WTC11 (cell line): ENCODE measurements around the gene TIAM2. TPM values are rescaled to one million over a fixed set of nuclear protein-coding genes. Genes with fewer than 3 reads are reported as not detected.

ENCODE experiments used
- ATAC-seq: fragments of 200-7000 bp; cut with Tn5 transposase; 2 replicates; pipeline ENCODE4 v1.10.0; 2021; ENCODE audit warnings: mild to moderate bottlenecking, moderate library complexity
- CTCF ChIA-PET: fragments of 300-600 bp; sonication (Branson Sonifier 250); formaldehyde crosslinking; loops from one replicate; lab custom pipeline; 2021; ENCODE audit warnings: antibody characterized with exemption; lab: Charles Lee
- POLR2A ChIA-PET: fragments of 350-600 bp; sonication (Branson Sonifier 250); formaldehyde crosslinking; loops from one replicate; lab custom pipeline; 2021; ENCODE audit warnings: antibody characterized with exemption; lab: Charles Lee
- DNase-seq: peaks from one replicate; pipeline ENCODE4 v3.0.0; 2021; ENCODE audit warnings: low spot score
- H3K27ac Mint-ChIP-seq: 2 replicates; pipeline ENCODE4 v1.8.0; 2021; ENCODE audit warnings: mixed read lengths
- H3K27me3 Mint-ChIP-seq: 2 replicates; pipeline ENCODE4 v1.8.0; 2021; ENCODE audit warnings: low read depth, mild to moderate bottlenecking, moderate library complexity, mixed read lengths
- H3K36me3 Mint-ChIP-seq: 2 replicates; pipeline ENCODE4 v1.8.0; 2021; ENCODE audit warnings: mixed read lengths
- H3K4me1 Mint-ChIP-seq: 2 replicates; pipeline ENCODE4 v1.8.0; 2022; ENCODE audit warnings: mixed read lengths
- H3K4me3 Mint-ChIP-seq: 2 replicates; pipeline ENCODE4 v1.8.0; 2021; ENCODE audit warnings: mild to moderate bottlenecking, moderate library complexity, mixed read lengths
- H3K9me3 Mint-ChIP-seq: 2 replicates; pipeline ENCODE4 v1.8.0; 2021; ENCODE audit warnings: mixed read lengths
- CBFB ChIP-seq: sonication (generic); formaldehyde crosslinking; IDR thresholded peaks from 2 replicates; pipeline ENCODE4 v1.8.1; 2022; ENCODE audit warnings: mild to moderate bottlenecking, low read depth, missing genetic modification reagents
- CREB1 ChIP-seq: sonication (generic); formaldehyde crosslinking; IDR thresholded peaks from 2 replicates; pipeline ENCODE4 v1.8.0; 2023; ENCODE audit warnings: mild to moderate bottlenecking, missing genetic modification reagents
- GTF2I ChIP-seq: fragments of 250-450 bp; sonication (Bioruptor Pico); conservative IDR thresholded peaks from 2 replicates; pipeline ENCODE4 v1.4.0; 2021; ENCODE audit warnings: mild to moderate bottlenecking
- MYBL2 ChIP-seq: sonication (generic); formaldehyde crosslinking; IDR thresholded peaks from 2 replicates; pipeline ENCODE4 v1.8.1; 2023; ENCODE audit warnings: mild to moderate bottlenecking, moderate library complexity, missing genetic modification reagents
- NFATC4 ChIP-seq: fragments of 250-450 bp; sonication (Bioruptor Pico); IDR thresholded peaks from 2 replicates; pipeline ENCODE4 v1.9.0; 2021; ENCODE audit warnings: mild to moderate bottlenecking
- NFE2L1 ChIP-seq: sonication (generic); formaldehyde crosslinking; IDR thresholded peaks from 2 replicates; pipeline ENCODE4 v1.8.1; 2023; ENCODE audit warnings: missing genetic modification reagents
- OVOL2 ChIP-seq: fragments of 250-450 bp; sonication (Bioruptor Pico); IDR thresholded peaks from 2 replicates; pipeline ENCODE4 v1.9.0; 2021; ENCODE audit warnings: mild to moderate bottlenecking, borderline replicate concordance
- RELA ChIP-seq: sonication (generic); formaldehyde crosslinking; IDR thresholded peaks from 2 replicates; pipeline ENCODE4 v1.8.1; 2022; ENCODE audit warnings: missing genetic modification reagents, mild to moderate bottlenecking, borderline replicate concordance
- SOX15 ChIP-seq: fragments of 250-450 bp; sonication (Bioruptor Pico); IDR thresholded peaks from 2 replicates; pipeline ENCODE4 v1.9.0; 2021; ENCODE audit warnings: mild to moderate bottlenecking
- ZBTB21 ChIP-seq: sonication (generic); formaldehyde crosslinking; IDR thresholded peaks from 2 replicates; pipeline ENCODE4 v1.8.1; 2023; ENCODE audit warnings: mild to moderate bottlenecking, missing genetic modification reagents, borderline replicate concordance
- ZNF232 ChIP-seq: sonication (generic); formaldehyde crosslinking; IDR thresholded peaks from 2 replicates; pipeline ENCODE4 v1.8.0; 2022; ENCODE audit warnings: mild to moderate bottlenecking, missing genetic modification reagents
- ZNF263 ChIP-seq: sonication (generic); formaldehyde crosslinking; IDR thresholded peaks from 2 replicates; pipeline ENCODE4 v1.8.1; 2022; ENCODE audit warnings: low read depth, mild to moderate bottlenecking, moderate library complexity, missing genetic modification reagents
- ZNF416 ChIP-seq: fragments of 250-450 bp; sonication (Bioruptor Pico); IDR thresholded peaks from 2 replicates; pipeline ENCODE4 v1.9.0; 2021; ENCODE audit warnings: mild to moderate bottlenecking, inconsistent platforms
- total RNA-seq: library from RNA; stranded (reverse); gene quantifications from 3 replicates; pipeline ENCODE4 v1.2.3, GENCODE V29; 2021
- TF ChIP-seq, protein P1 (sequence below): sonication (generic); formaldehyde crosslinking; IDR thresholded peaks from 2 replicates; pipeline ENCODE4 v1.8.1; 2022; ENCODE audit warnings: mild to moderate bottlenecking, moderate library complexity, missing genetic modification reagents
- TF ChIP-seq, protein P2 (sequence below): sonication (generic); formaldehyde crosslinking; IDR thresholded peaks from 2 replicates; pipeline ENCODE4 v1.8.1; 2022; ENCODE audit warnings: low read depth, mild to moderate bottlenecking, moderate library complexity, missing genetic modification reagents, borderline replicate concordance
- TF ChIP-seq, protein P3 (sequence below): sonication (generic); formaldehyde crosslinking; IDR thresholded peaks from 2 replicates; pipeline ENCODE4 v1.8.0; 2023; ENCODE audit warnings: missing genetic modification reagents
- TF ChIP-seq, protein P4 (sequence below): fragments of 200-600 bp; IDR thresholded peaks from 2 replicates; pipeline ENCODE4 v1.8.0; 2022; ENCODE audit warnings: antibody characterized with exemption
- TF ChIP-seq, protein P5 (sequence below): sonication (generic); formaldehyde crosslinking; IDR thresholded peaks from 2 replicates; pipeline ENCODE4 v1.8.0; 2022; ENCODE audit warnings: mild to moderate bottlenecking, missing genetic modification reagents
- TF ChIP-seq, protein P6 (sequence below): sonication (generic); formaldehyde crosslinking; IDR thresholded peaks from 2 replicates; pipeline ENCODE4 v1.8.1; 2023; ENCODE audit warnings: mild to moderate bottlenecking, moderate library complexity, missing genetic modification reagents

TIAM2 gene
- total RNA-seq, 1 experiment from 2014 or later, result 15.1 TPM

DNA sequence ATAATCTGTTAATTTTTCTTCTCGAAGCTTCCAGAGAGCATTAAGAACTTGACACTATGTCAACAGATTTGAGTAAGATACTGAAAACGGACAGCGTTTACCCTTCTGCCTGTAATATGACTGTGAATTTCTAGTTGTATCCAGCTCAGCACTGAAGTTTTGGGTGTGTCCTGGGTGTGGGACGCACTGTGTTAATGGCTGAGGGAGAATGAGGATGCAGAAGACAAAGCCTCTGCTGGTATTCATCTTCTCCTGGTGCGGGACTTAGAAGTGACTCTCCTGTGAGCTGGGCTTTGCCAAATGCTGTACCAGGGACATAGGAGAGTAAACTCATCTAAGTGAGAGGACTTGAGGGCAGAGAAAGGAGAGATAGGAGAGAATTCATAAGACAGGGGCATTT, 178.4 kb downstream of the TIAM2 start:
- Mint-ChIP-seq H3K27ac (no peak overlapping the region), H3K4me1 (peaks cover 33% of the 10 kb centered on the region), H3K27me3 (no peaks in the 10 kb centered on the region), H3K4me3 (no peak overlapping the region), H3K36me3 (no peaks in the 10 kb centered on the region), H3K9me3 (no peaks in the 10 kb centered on the region)
- ChIA-PET CTCF (interaction anchor here (0.7 to 1.9 kb wide), 6 partner anchors 12 to 498 kb away, joined by 3 to 8 read pairs (median 3); no protein-coding TSS in a partner anchor), POLR2A (no interaction called here)
- ATAC-seq (no peak), DNase-seq (no peak)
- TF ChIP-seq, protein P1, sequence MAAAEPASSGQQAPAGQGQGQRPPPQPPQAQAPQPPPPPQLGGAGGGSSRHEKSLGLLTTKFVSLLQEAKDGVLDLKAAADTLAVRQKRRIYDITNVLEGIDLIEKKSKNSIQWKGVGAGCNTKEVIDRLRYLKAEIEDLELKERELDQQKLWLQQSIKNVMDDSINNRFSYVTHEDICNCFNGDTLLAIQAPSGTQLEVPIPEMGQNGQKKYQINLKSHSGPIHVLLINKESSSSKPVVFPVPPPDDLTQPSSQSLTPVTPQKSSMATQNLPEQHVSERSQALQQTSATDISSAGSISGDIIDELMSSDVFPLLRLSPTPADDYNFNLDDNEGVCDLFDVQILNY (CRISPR knock-in tag), result no peak
- TF ChIP-seq RELA (CRISPR knock-in tag) (no peak), CREB1 (CRISPR knock-in tag) (no peak)
- TF ChIP-seq, protein P2, sequence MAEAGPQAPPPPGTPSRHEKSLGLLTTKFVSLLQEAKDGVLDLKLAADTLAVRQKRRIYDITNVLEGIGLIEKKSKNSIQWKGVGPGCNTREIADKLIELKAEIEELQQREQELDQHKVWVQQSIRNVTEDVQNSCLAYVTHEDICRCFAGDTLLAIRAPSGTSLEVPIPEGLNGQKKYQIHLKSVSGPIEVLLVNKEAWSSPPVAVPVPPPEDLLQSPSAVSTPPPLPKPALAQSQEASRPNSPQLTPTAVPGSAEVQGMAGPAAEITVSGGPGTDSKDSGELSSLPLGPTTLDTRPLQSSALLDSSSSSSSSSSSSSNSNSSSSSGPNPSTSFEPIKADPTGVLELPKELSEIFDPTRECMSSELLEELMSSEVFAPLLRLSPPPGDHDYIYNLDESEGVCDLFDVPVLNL (CRISPR knock-in tag), result no peak

DNA sequence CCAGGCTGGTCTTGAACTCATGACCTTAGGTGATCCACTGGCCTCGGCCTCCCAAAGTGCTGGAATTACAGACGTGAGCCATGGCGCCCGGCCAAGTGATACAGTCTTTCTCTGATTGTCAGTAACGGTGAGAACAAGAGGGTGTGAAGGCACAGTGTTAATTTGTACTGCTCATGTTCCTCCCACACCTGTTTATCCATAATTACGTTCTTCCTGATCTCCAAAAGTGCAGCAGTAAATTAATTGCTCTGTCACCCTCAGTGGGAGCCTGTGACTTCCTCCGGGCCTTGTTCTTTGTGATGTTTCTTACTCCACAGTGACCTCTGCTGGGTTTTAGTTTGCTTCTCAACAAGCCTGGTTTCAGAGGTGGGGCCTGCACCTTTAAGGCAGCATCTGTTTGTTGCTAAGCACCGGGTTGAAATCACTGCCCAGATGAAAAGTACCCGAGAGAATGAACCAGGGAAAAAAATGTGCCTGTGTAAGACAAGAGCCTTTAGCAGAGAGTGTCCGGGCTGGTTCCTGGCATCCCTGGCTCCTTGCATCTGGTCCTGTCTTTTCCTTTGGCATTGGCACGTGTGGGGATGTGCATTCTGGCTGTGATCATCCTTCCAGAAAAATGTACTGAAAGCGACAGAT, 179.6 kb downstream of the TIAM2 start:
- peak; percentile 94 for ATAC-seq
- peak; percentile 63 for DNase-seq
- H3K36me3 Mint-ChIP-seq, result peaks cover 8% of the 10 kb centered on the region
- H3K27ac Mint-ChIP-seq, result peak overlapping the region; percentile 50
- POLR2A ChIA-PET, result no interaction called here
- TF ChIP-seq GTF2I (CRISPR knock-in tag) (no peak), SOX15 (CRISPR knock-in tag) (no peak), CBFB (no peak), MYBL2 (CRISPR knock-in tag) (no peak), CREB1 (CRISPR knock-in tag) (no peak), ZNF232 (CRISPR knock-in tag) (no peak), ZNF263 (CRISPR knock-in tag) (no peak), OVOL2 (CRISPR knock-in tag) (no peak), NFATC4 (CRISPR knock-in tag) (no peak), NFE2L1 (CRISPR knock-in tag) (peak; percentile 43; the same call in 1 of the 2 replicates), ZBTB21 (CRISPR knock-in tag) (no peak), ZNF416 (CRISPR knock-in tag) (no peak)
- TF ChIP-seq, protein P3, sequence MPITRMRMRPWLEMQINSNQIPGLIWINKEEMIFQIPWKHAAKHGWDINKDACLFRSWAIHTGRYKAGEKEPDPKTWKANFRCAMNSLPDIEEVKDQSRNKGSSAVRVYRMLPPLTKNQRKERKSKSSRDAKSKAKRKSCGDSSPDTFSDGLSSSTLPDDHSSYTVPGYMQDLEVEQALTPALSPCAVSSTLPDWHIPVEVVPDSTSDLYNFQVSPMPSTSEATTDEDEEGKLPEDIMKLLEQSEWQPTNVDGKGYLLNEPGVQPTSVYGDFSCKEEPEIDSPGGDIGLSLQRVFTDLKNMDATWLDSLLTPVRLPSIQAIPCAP (CRISPR knock-in tag), result no peak
- TF ChIP-seq, protein P4, sequence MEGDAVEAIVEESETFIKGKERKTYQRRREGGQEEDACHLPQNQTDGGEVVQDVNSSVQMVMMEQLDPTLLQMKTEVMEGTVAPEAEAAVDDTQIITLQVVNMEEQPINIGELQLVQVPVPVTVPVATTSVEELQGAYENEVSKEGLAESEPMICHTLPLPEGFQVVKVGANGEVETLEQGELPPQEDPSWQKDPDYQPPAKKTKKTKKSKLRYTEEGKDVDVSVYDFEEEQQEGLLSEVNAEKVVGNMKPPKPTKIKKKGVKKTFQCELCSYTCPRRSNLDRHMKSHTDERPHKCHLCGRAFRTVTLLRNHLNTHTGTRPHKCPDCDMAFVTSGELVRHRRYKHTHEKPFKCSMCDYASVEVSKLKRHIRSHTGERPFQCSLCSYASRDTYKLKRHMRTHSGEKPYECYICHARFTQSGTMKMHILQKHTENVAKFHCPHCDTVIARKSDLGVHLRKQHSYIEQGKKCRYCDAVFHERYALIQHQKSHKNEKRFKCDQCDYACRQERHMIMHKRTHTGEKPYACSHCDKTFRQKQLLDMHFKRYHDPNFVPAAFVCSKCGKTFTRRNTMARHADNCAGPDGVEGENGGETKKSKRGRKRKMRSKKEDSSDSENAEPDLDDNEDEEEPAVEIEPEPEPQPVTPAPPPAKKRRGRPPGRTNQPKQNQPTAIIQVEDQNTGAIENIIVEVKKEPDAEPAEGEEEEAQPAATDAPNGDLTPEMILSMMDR, result peak; percentile 41
- TF ChIP-seq, protein P5, sequence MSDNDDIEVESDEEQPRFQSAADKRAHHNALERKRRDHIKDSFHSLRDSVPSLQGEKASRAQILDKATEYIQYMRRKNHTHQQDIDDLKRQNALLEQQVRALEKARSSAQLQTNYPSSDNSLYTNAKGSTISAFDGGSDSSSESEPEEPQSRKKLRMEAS, result no peak
- TF ChIP-seq, protein P6, sequence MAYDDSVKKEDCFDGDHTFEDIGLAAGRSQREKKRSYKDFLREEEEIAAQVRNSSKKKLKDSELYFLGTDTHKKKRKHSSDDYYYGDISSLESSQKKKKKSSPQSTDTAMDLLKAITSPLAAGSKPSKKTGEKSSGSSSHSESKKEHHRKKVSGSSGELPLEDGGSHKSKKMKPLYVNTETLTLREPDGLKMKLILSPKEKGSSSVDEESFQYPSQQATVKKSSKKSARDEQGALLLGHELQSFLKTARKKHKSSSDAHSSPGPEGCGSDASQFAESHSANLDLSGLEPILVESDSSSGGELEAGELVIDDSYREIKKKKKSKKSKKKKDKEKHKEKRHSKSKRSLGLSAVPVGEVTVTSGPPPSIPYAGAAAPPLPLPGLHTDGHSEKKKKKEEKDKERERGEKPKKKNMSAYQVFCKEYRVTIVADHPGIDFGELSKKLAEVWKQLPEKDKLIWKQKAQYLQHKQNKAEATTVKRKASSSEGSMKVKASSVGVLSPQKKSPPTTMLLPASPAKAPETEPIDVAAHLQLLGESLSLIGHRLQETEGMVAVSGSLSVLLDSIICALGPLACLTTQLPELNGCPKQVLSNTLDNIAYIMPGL (CRISPR knock-in tag), result no peak
- no peaks in the 10 kb centered on the region for H3K27me3 Mint-ChIP-seq
- no peaks in the 10 kb centered on the region for H3K9me3 Mint-ChIP-seq
- CTCF ChIA-PET, result interaction anchor here (1.3 to 1.9 kb wide), 3 partner anchors 11 to 306 kb away, joined by 3 to 8 read pairs (median 6); no protein-coding TSS in a partner anchor
- no peak overlapping the region for H3K4me3 Mint-ChIP-seq
- peaks cover 33% of the 10 kb centered on the region for H3K4me1 Mint-ChIP-seq
